CD14-positive monocyte (primary cell): ENCODE measurements around the gene PIP5K1C. TPM values are rescaled to one million over a fixed set of nuclear protein-coding genes. Genes with fewer than 3 reads are reported as not detected.
A peak's percentile ranks its signal among the peaks of the same experiment; 100 is the strongest.
"Not testable (repeated sequence)": the region's sequence is repeated elsewhere in the genome, so short reads cannot be mapped to it uniquely, and the experiment has no call there.

ENCODE experiments used
- DNase-seq, 3 donors: peaks; one replicate each; pipeline ENCODE4 v3.0.0-alpha.2; 2011 to 2022
- H2AFZ ChIP-seq: 2 replicates; pipeline ENCODE4 v1.6.0; 2012; ENCODE audit warnings: mild to moderate bottlenecking, low read depth, low read length, inconsistent platforms; ENCODE audit not compliant: insufficient read depth, poor library complexity, severe bottlenecking
- H3K27ac ChIP-seq, 2 donors: 1 replicate in 1 of 2; 2 replicates in 1 of 2; pipeline ENCODE4 v1.5.1; 2012 to 2013; ENCODE audit warnings: low read length in 2 of 2, control low read depth in 1 of 2, inconsistent platforms in 1 of 2, low read depth in 1 of 2, mild to moderate bottlenecking in 1 of 2
- H3K27me3 ChIP-seq, 2 donors: one replicate each; pipeline versions ENCODE4 v1.6.0 to v1.6.1; 2011 to 2013; ENCODE audit warnings: low read length in 2 of 2; ENCODE audit not compliant: control insufficient read depth in 2 of 2, insufficient read depth in 2 of 2
- H3K36me3 ChIP-seq, 2 donors: replicated peaks in 1 of 2; 1 replicate in 1 of 2; 2 replicates in 1 of 2; pipeline versions ENCODE4 v1.5.1 to v1.6.1; 2012 to 2013; ENCODE audit warnings: low read length in 2 of 2, control low read depth in 1 of 2, inconsistent platforms in 1 of 2, mild to moderate bottlenecking in 1 of 2; ENCODE audit not compliant: insufficient read depth in 2 of 2, control insufficient read depth in 1 of 2
- H3K4me1 ChIP-seq, 2 donors: 1 replicate in 1 of 2; 2 replicates in 1 of 2; pipeline versions ENCODE4 v1.5.1 to v1.6.1; 2012 to 2013; ENCODE audit warnings: low read length in 2 of 2, control low read depth in 1 of 2, inconsistent platforms in 1 of 2, mild to moderate bottlenecking in 1 of 2, moderate library complexity in 1 of 2; ENCODE audit not compliant: insufficient read depth in 2 of 2, control insufficient read depth in 1 of 2
- H3K4me2 ChIP-seq: replicated peaks from 2 replicates; pipeline ENCODE3; 2012; ENCODE audit warnings: low read length, moderate library complexity, mild to moderate bottlenecking; ENCODE audit not compliant: poor library complexity, severe bottlenecking; ENCODE audit errors: extremely low read depth
- H3K4me3 ChIP-seq, 3 experiments: fragments of 200-600 bp in 1 of 3; sonication (generic) in 1 of 3; replicated peaks in 1 of 3; 1 replicate in 2 of 3; 2 replicates in 1 of 3; pipeline ENCODE4 v1.5.1; 2011 to 2013; ENCODE audit warnings: low read length in 3 of 3, mild to moderate bottlenecking in 3 of 3, control low read depth in 2 of 3, low read depth in 2 of 3, inconsistent platforms in 1 of 3, moderate library complexity in 1 of 3
- H3K79me2 ChIP-seq: 2 replicates; pipeline ENCODE4 v1.6.0; 2012; ENCODE audit warnings: mild to moderate bottlenecking, control low read depth, inconsistent platforms, low read length, moderate library complexity; ENCODE audit not compliant: insufficient read depth
- H3K9ac ChIP-seq: 2 replicates; pipeline ENCODE4 v1.6.0; 2017; ENCODE audit warnings: low read length, mild to moderate bottlenecking; ENCODE audit not compliant: insufficient read depth, poor library complexity, severe bottlenecking
- H3K9me3 ChIP-seq, 2 donors: replicated peaks in 1 of 2; 1 replicate in 1 of 2; 2 replicates in 1 of 2; pipeline versions ENCODE4 v1.5.1 to v1.6.1; 2012 to 2013; ENCODE audit warnings: low read length in 2 of 2, control low read depth in 1 of 2; ENCODE audit not compliant: control insufficient read depth in 1 of 2, insufficient read depth in 1 of 2
- H4K20me1 ChIP-seq: 2 replicates; pipeline ENCODE4 v1.6.0; 2012; ENCODE audit warnings: mild to moderate bottlenecking, low read length, control low read depth, moderate library complexity; ENCODE audit not compliant: insufficient read depth
- H3K27ac Mint-ChIP-seq, 7 donors: one replicate each; pipeline ENCODE4 v1.8.0; 2020; ENCODE audit warnings: mild to moderate bottlenecking in 7 of 7, mixed read lengths in 7 of 7, moderate library complexity in 6 of 7, inconsistent platforms in 2 of 7
- H3K27me3 Mint-ChIP-seq, 3 donors: one replicate each; pipeline ENCODE4 v1.8.0; 2021 to 2022; ENCODE audit warnings: low read depth in 3 of 3, mild to moderate bottlenecking in 3 of 3, mixed read lengths in 3 of 3, moderate library complexity in 3 of 3, inconsistent platforms in 1 of 3
- H3K36me3 Mint-ChIP-seq, 2 donors: one replicate each; pipeline ENCODE4 v1.8.0; 2020; ENCODE audit warnings: mixed read lengths in 2 of 2, inconsistent platforms in 1 of 2, mild to moderate bottlenecking in 1 of 2
- H3K4me1 Mint-ChIP-seq: one replicate; pipeline ENCODE4 v1.8.0; 2020; ENCODE audit warnings: mild to moderate bottlenecking, mixed read lengths
- H3K4me3 Mint-ChIP-seq, 2 donors: one replicate each; pipeline ENCODE4 v1.8.0; 2020; ENCODE audit warnings: mild to moderate bottlenecking in 2 of 2, mixed read lengths in 2 of 2, moderate library complexity in 1 of 2
- H3K9me3 Mint-ChIP-seq, 7 donors: one replicate each; pipeline ENCODE4 v1.8.0; 2020 to 2022; ENCODE audit warnings: mixed read lengths in 7 of 7, mild to moderate bottlenecking in 6 of 7, moderate library complexity in 6 of 7, inconsistent platforms in 2 of 7
- WGBS: methylation state at CpG from one replicate; pipeline ENCODE4 v1.1.5; 2013; ENCODE audit warnings: missing lambda C conversion rate; ENCODE audit not compliant: insufficient coverage; 5-methylcytosine and 5-hydroxymethylcytosine counted together
- intact Hi-C, 2 donors: fragments of 100-400 bp; cut with micrococcal nuclease; formaldehyde crosslinking; loops; one replicate each; pipeline versions ENCODE4 v1.15.0 to v1.15.1; 2023
- polyA plus RNA-seq, 3 donors: library from polyadenylated mRNA; depleted of rRNA in 1 of 3; unstranded in 2 of 3; stranded (reverse) in 1 of 3; fragments of 300-500 nt in 2 of 3; fragments of >200 nt in 1 of 3; fragmentation: Illumina TruSeq in 2 of 3; gene quantifications; 1 replicate in 2 of 3; 2 replicates in 1 of 3; pipeline ENCODE4 v1.2.3, GENCODE V29; 2012 to 2021
- TF ChIP-seq, protein P1 (sequence below): fragments of 200-600 bp; IDR thresholded peaks from one replicate; pipeline ENCODE4 v1.8.0; 2022; ENCODE audit warnings: antibody characterized with exemption, mild to moderate bottlenecking

The PIP5K1C gene
- polyA plus RNA-seq, 3 donors = 6.5 to 19.5 (median 10.1) TPM

- H3K4me1 ChIP-seq = peaks cover 5 to 11% of the 10 kb centered on the region in 2 donors
- H3K79me2 ChIP-seq = no peaks in the 10 kb centered on the region
- Mint-ChIP-seq H3K4me3 (peak overlapping the region in 1 of 2 donors; percentile 42), H3K27ac (no peak overlapping the region), H3K36me3 (no peaks in the 10 kb centered on the region), H3K4me1 (no peaks in the 10 kb centered on the region), H3K9me3 (peaks cover 5 to 13% (median 6%) of the 10 kb centered on the region in 7 donors), H3K27me3 (peaks cover 22 to 34% (median 28%) of the 10 kb centered on the region in 3 donors)
- TF ChIP-seq, protein P1, sequence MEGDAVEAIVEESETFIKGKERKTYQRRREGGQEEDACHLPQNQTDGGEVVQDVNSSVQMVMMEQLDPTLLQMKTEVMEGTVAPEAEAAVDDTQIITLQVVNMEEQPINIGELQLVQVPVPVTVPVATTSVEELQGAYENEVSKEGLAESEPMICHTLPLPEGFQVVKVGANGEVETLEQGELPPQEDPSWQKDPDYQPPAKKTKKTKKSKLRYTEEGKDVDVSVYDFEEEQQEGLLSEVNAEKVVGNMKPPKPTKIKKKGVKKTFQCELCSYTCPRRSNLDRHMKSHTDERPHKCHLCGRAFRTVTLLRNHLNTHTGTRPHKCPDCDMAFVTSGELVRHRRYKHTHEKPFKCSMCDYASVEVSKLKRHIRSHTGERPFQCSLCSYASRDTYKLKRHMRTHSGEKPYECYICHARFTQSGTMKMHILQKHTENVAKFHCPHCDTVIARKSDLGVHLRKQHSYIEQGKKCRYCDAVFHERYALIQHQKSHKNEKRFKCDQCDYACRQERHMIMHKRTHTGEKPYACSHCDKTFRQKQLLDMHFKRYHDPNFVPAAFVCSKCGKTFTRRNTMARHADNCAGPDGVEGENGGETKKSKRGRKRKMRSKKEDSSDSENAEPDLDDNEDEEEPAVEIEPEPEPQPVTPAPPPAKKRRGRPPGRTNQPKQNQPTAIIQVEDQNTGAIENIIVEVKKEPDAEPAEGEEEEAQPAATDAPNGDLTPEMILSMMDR = peak; percentile 72
- peak overlapping the region; percentile 26 for H3K4me2 ChIP-seq
- peaks cover 5 to 12% of the 10 kb centered on the region in 2 donors for H3K9me3 ChIP-seq
- H2AFZ ChIP-seq = no peak overlapping the region
- H3K36me3 ChIP-seq = no peaks in the 10 kb centered on the region
- no peak overlapping the region for H3K9ac ChIP-seq
- intact Hi-C loops = no loop called here
- no peak overlapping the region for H3K4me3 ChIP-seq
- DNase-seq = no peak
- no peaks in the 10 kb centered on the region for H4K20me1 ChIP-seq
- WGBS = 64% methylated on average over 4 of the region's 16 CpGs
- peaks cover 5 to 20% of the 10 kb centered on the region in 2 donors for H3K27me3 ChIP-seq
- no peak overlapping the region for H3K27ac ChIP-seq
These were observed 114.1 kb downstream of the PIP5K1C start for GRCh38 chr19:3586127-3586626.

- DNase-seq = no peak
- Mint-ChIP-seq H3K36me3 (no peaks in the 10 kb centered on the region), H3K4me1 (peaks cover 4% of the 10 kb centered on the region), H3K27ac (no peak within 1 kb of the TSS), H3K9me3 (peaks cover 0 to 7% (median 0%) of the 10 kb centered on the region in 7 donors), H3K27me3 (peaks cover 22 to 34% (median 25%) of the 10 kb centered on the region in 3 donors), H3K4me3 (peak within 1 kb of the TSS in 1 of 2 donors; percentile 51)
- Histone ChIP-seq H3K36me3 (no peaks in the 10 kb centered on the region), H3K4me1 (peaks cover 5 to 11% of the 10 kb centered on the region in 2 donors), H3K9me3 (peaks cover 0 to 6% of the 10 kb centered on the region in 2 donors), H4K20me1 (no peaks in the 10 kb centered on the region), H2AFZ (no peak within 1 kb of the TSS), H3K4me2 (peak within 1 kb of the TSS; percentile 31), H3K9ac (no peak within 1 kb of the TSS), H3K4me3 (no peak within 1 kb of the TSS), H3K27ac (no peak within 1 kb of the TSS), H3K79me2 (no peaks in the 10 kb centered on the region), H3K27me3 (peaks cover 5 to 20% of the 10 kb centered on the region in 2 donors)
- intact Hi-C loops = no loop called here
- TF ChIP-seq, protein P1 = no peak
- 1% methylated on average over 83 of the region's 84 CpGs for WGBS
These were observed 114.8 kb downstream of the PIP5K1C start, which contains the start of gene GIPC3 for GRCh38 chr19:3585301-3586126. Gene GIPC3 (plus strand): TSS chr19:3585478. CDS start chr19:3585598, 120 bp downstream.

- not testable (repeated sequence) for H3K4me1 Mint-ChIP-seq
- peak overlapping the region in 1 of 2 donors; percentile 30 for H3K4me3 Mint-ChIP-seq
- 100% methylated on average over 1 of the region's 15 CpGs for WGBS
These were observed 116.0 kb downstream of the PIP5K1C start for GRCh38 chr19:3584036-3584802.

More at GRCh38 chr19:3584036-3584802, 116.0 kb downstream of the PIP5K1C start:
- peaks cover 5 to 20% of the 10 kb centered on the region in 2 donors for H3K27me3 ChIP-seq
- H4K20me1 ChIP-seq, H3K27ac Mint-ChIP-seq, H3K79me2 ChIP-seq, H3K36me3 Mint-ChIP-seq, H3K36me3 ChIP-seq, H3K9me3 Mint-ChIP-seq, H3K4me2 ChIP-seq, H3K27ac ChIP-seq, DNase-seq, H3K9me3 ChIP-seq, H2AFZ ChIP-seq, H3K9ac ChIP-seq, H3K4me3 ChIP-seq: not testable (repeated sequence)
- peaks cover 22 to 33% (median 25%) of the 10 kb centered on the region in 3 donors for H3K27me3 Mint-ChIP-seq
- intact Hi-C loops = loop anchor here in 1 of 2 donors (5.0 kb wide), 1 partner anchor 37 kb away; no protein-coding TSS in a partner anchor
- peaks cover 5 to 11% of the 10 kb centered on the region in 2 donors for H3K4me1 ChIP-seq
